Measurements from ENCODE around the gene ZNF549. TPM values are rescaled to one million over a fixed set of nuclear protein-coding genes. Genes with fewer than 3 reads are reported as not detected.

Gene ZNF549
- total RNA-seq, 1 experiment from 2014 or later, result 3.7 TPM

- no peak for DNase-seq (ENCODE audit: low read depth)
Measured at GRCh38 chr19:57566396-57567265, 39.5 kb downstream of the ZNF549 start.

- no peak for DNase-seq (ENCODE audit: low read depth)
Measured at GRCh38 chr19:57570707-57571106, 43.6 kb downstream of the ZNF549 start.

GRCh38 chr19:57572415-57572947 is 45.3 kb downstream of the ZNF549 start:
- no peak for DNase-seq (ENCODE audit: low read depth)

GRCh38 chr19:57576661-57577060 is 49.5 kb downstream of the ZNF549 start:
- DNase-seq (ENCODE audit: low read depth), result no peak

- DNase-seq (ENCODE audit: low read depth), result peak; percentile 97
Measured at GRCh38 chr19:57578487-57579205, 51.5 kb downstream of the ZNF549 start, which contains the start of gene ZNF416. Gene ZNF416 (minus strand): TSS chr19:57578911. CDS start chr19:57578704, 207 bp downstream.

GRCh38 chr19:57583104-57583520 is 56.0 kb downstream of the ZNF549 start:
- no peak for DNase-seq (ENCODE audit: low read depth)

GRCh38 chr19:57583521-57584416 is 56.6 kb downstream of the ZNF549 start, which contains the start of gene ZIK1:
Gene ZIK1 (plus strand): TSS chr19:57584145. CDS start chr19:57584357, 212 bp downstream.
- DNase-seq (ENCODE audit: low read depth), result peak; percentile 54

GRCh38 chr19:57587529-57587928 is 60.4 kb downstream of the ZNF549 start:
- DNase-seq (ENCODE audit: low read depth), result peak; percentile 84

- DNase-seq (ENCODE audit: low read depth), result no peak
Measured at GRCh38 chr19:57599377-57599760, 72.2 kb downstream of the ZNF549 start.

- peak; percentile 85 for DNase-seq (ENCODE audit: low read depth)
Measured at GRCh38 chr19:57599761-57600383, 72.7 kb downstream of the ZNF549 start, which contains the start of gene ZNF530. Gene ZNF530 (plus strand): TSS chr19:57599885. CDS start chr19:57604346, 4,461 bp downstream.

- no peak for DNase-seq (ENCODE audit: low read depth)
Measured at GRCh38 chr19:57606931-57607330, 79.8 kb downstream of the ZNF549 start.

Other genes with a start within 250 kb of the ZNF549 start
- gene ZNF460, start 246.9 kb upstream of the ZNF549 start, total RNA-seq (2014; rRNA removed; shearing (Covaris generic)), result 22.6 and 22.7 TPM in 2 replicates
- gene ZNF543, start 206.9 kb upstream of the ZNF549 start, total RNA-seq (2014; rRNA removed; shearing (Covaris generic)), result 4.5 and 6.4 TPM in 2 replicates
- 5.0 and 7.0 TPM in 2 replicates for gene ZNF304, start 176.1 kb upstream of the ZNF549 start, total RNA-seq (2014; rRNA removed; shearing (Covaris generic))
- 12.2 and 17.1 TPM in 2 replicates for gene TRAPPC2B, start 163.8 kb upstream of the ZNF549 start, total RNA-seq (2014; rRNA removed; shearing (Covaris generic))
- gene ZNF547, start 163.8 kb upstream of the ZNF549 start, total RNA-seq (2014; rRNA removed; shearing (Covaris generic)), result 4.0 and 6.4 TPM in 2 replicates
- gene ZNF548, start 137.5 kb upstream of the ZNF549 start, total RNA-seq (2014; rRNA removed; shearing (Covaris generic)), result 9.5 and 11.6 TPM in 2 replicates
- 6.1 and 16.0 TPM in 2 replicates for gene ZNF17, start 116.2 kb upstream of the ZNF549 start, total RNA-seq (2014; rRNA removed; shearing (Covaris generic))
- gene ZNF749, start 92.0 kb upstream of the ZNF549 start, total RNA-seq (2014; rRNA removed; shearing (Covaris generic)), result 16.0 and 17.7 TPM in 2 replicates
- 0.14 TPM in 1 of 2 replicates, not detected in the other for gene VN1R1, start 70.2 kb upstream of the ZNF549 start, total RNA-seq (2014; rRNA removed; shearing (Covaris generic))
- 11.3 and 18.0 TPM in 2 replicates for gene ZNF772, start 49.8 kb upstream of the ZNF549 start, total RNA-seq (2014; rRNA removed; shearing (Covaris generic))
- 6.9 and 8.0 TPM in 2 replicates for gene ZNF419, start 39.6 kb upstream of the ZNF549 start, total RNA-seq (2014; rRNA removed; shearing (Covaris generic))
- 21.9 and 22.3 TPM in 2 replicates for gene ZNF773, start 27.4 kb upstream of the ZNF549 start, total RNA-seq (2014; rRNA removed; shearing (Covaris generic))
- gene ZNF550, start 32.5 kb downstream of the ZNF549 start, total RNA-seq (2014; rRNA removed; shearing (Covaris generic)), result 7.4 and 9.5 TPM in 2 replicates
- gene ZNF416, start 51.6 kb downstream of the ZNF549 start, total RNA-seq (2014; rRNA removed; shearing (Covaris generic)), result 5.1 and 5.2 TPM in 2 replicates
- gene ZIK1, start 56.8 kb downstream of the ZNF549 start, total RNA-seq (2014; rRNA removed; shearing (Covaris generic)), result 0.51 and 1.5 TPM in 2 replicates
- 22.0 and 30.3 TPM in 2 replicates for gene ZNF530, start 72.5 kb downstream of the ZNF549 start, total RNA-seq (2014; rRNA removed; shearing (Covaris generic))
- gene ZNF134, start 86.9 kb downstream of the ZNF549 start, total RNA-seq (2014; rRNA removed; shearing (Covaris generic)), result 25.0 and 33.3 TPM in 2 replicates
- 10.0 and 17.7 TPM in 2 replicates for gene ZNF211, start 105.8 kb downstream of the ZNF549 start, total RNA-seq (2014; rRNA removed; shearing (Covaris generic))
- not detected in 2 replicates for gene ZSCAN4, start 141.6 kb downstream of the ZNF549 start, total RNA-seq (2014; rRNA removed; shearing (Covaris generic))
- gene ZNF551, start 154.6 kb downstream of the ZNF549 start, total RNA-seq (2014; rRNA removed; shearing (Covaris generic)), result 17.0 and 26.8 TPM in 2 replicates
- gene ZNF154, start 181.8 kb downstream of the ZNF549 start, total RNA-seq (2014; rRNA removed; shearing (Covaris generic)), result not detected in 2 replicates
- 1.9 and 2.6 TPM in 2 replicates for gene ZNF671, start 200.3 kb downstream of the ZNF549 start, total RNA-seq (2014; rRNA removed; shearing (Covaris generic))
- 10.0 and 11.4 TPM in 2 replicates for gene ZNF776, start 219.5 kb downstream of the ZNF549 start, total RNA-seq (2014; rRNA removed; shearing (Covaris generic))
- 11.6 and 12.1 TPM in 2 replicates for gene ZNF586, start 242.3 kb downstream of the ZNF549 start, total RNA-seq (2014; rRNA removed; shearing (Covaris generic))

Data from HT1080 (cell line).